GM19324 (cell line): ENCODE results near the gene BMERB1.
"Not testable (repeated sequence)": the region's sequence is repeated elsewhere in the genome, so short reads cannot be mapped to it uniquely, and the experiment has no call there.

Experiments
- ATAC-seq: cut with Tn5 transposase; IDR thresholded peaks from one replicate; pipeline ENCODE4 v1.9.1; 2021; ENCODE audit warnings: mild to moderate bottlenecking, moderate library complexity; ENCODE audit not compliant: unreplicated experiment, low FRiP score

The BMERB1 gene

GRCh38 chr16:15548482-15548891 lies 114.1 kb downstream of the BMERB1 start:
- no peak for ATAC-seq

GRCh38 chr16:15552507-15552906 lies 118.1 kb downstream of the BMERB1 start:
- no peak for ATAC-seq

- no peak for ATAC-seq
These were observed 119.1 kb downstream of the BMERB1 start for GRCh38 chr16:15553313-15554088.

GRCh38 chr16:15556130-15556529 lies 121.7 kb downstream of the BMERB1 start:
- ATAC-seq, result no peak

GRCh38 chr16:15557258-15557657 lies 122.9 kb downstream of the BMERB1 start:
- ATAC-seq, result no peak

- ATAC-seq, result no peak
These were observed 124.8 kb downstream of the BMERB1 start for GRCh38 chr16:15559176-15559575.

GRCh38 chr16:15564604-15565339 lies 130.4 kb downstream of the BMERB1 start:
- no peak for ATAC-seq

- no peak for ATAC-seq
These were observed 131.7 kb downstream of the BMERB1 start for GRCh38 chr16:15566095-15566494.

GRCh38 chr16:15567823-15568222 lies 133.4 kb downstream of the BMERB1 start:
- ATAC-seq, result no peak

GRCh38 chr16:15570666-15571065 lies 136.3 kb downstream of the BMERB1 start:
- ATAC-seq, result not testable (repeated sequence)

- no peak for ATAC-seq
These were observed 137.2 kb downstream of the BMERB1 start for GRCh38 chr16:15571557-15571956.

GRCh38 chr16:15572329-15573001 lies 138.1 kb downstream of the BMERB1 start:
- no peak for ATAC-seq

- no peak for ATAC-seq
These were observed 139.0 kb downstream of the BMERB1 start for GRCh38 chr16:15573274-15573895.

- ATAC-seq, result not testable (repeated sequence)
These were observed 139.7 kb downstream of the BMERB1 start for GRCh38 chr16:15573896-15574613.

GRCh38 chr16:15574614-15574948 lies 140.2 kb downstream of the BMERB1 start:
- ATAC-seq, result no peak

- no peak for ATAC-seq
These were observed 141.1 kb downstream of the BMERB1 start for GRCh38 chr16:15575293-15576049.

- ATAC-seq, result no peak
These were observed 142.9 kb downstream of the BMERB1 start for GRCh38 chr16:15576960-15577958.

GRCh38 chr16:15578824-15579223 lies 144.4 kb downstream of the BMERB1 start:
- no peak for ATAC-seq
